ENCODE results near the gene TANGO2.

DNA sequence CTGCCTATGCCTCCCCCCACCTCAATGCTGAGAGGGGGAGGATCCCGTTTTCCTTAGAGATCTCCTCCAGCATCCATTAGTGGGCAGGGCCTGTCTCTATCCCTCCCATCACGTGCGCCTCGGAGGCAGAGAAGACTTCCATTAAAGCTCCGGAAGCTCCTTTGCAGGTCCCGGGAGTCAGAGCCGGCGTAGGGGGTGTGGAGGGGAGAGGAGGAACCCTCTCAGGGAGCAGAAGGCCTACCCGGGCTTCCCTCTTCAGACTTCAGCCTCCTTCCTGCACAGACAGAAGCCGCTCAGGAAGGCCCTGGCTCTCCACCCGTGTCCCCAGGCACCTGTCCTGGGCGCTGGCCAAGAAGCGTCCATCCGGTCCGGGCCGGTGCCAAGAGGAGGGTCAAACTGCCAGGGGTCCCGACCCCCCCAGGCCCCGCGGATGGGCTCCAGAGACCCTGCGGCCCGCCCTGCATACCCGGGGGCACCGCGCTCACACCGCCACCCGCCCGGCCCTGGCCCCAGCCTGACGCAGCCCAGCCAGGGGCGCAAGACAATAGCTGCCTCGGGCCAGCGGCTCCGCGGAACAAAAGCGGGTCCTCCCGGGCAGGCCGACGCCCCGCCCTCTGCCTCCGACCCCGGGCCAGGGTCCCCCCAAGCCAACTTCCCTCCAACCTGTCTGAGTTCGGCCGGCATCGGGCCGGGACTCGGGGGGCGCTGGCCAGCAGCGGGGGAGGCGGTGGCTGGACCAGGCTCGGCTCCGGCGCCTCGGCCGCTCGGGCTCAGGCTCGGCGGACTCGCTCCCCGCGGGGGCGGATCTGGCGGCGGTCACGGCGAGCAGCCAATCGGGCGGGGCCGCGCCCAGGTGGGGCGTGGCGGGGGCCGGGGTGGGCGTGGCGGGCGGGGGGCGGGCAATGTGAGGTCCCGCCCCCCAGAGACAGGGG is 34.2 kb upstream of the TANGO2 start:
- TF ChIP-seq POLR2A (IDR thresholded peaks at IDR 0.05), result peak in 1 of 2 donors; percentile 64
- no peak for TF ChIP-seq CTCF (IDR thresholded peaks at IDR 0.05)
